ACHN (cell line): ENCODE data around the gene CD200.

Experiments used
- DNase-seq: peaks from one replicate; pipeline ENCODE4 v3.0.0-alpha.2; 2015
- in situ Hi-C: cut with HindIII; loops from 2 replicates; pipeline ENCODE4 v1.10.0; 2017; ENCODE audit warnings: low sequenced_read_pairs, low pct_ligation_motif_present, low pct_unique_long_range_greater_than_20kb

Gene CD200

GRCh38 chr3:112321867-112322652, 10.9 kb upstream of the CD200 start:
- in situ Hi-C loops: no loop called here
- DNase-seq: no peak

GRCh38 chr3:112327371-112327951, 5.5 kb upstream of the CD200 start:
- in situ Hi-C loops: no loop called here
- DNase-seq: peak; percentile 62

DNA sequence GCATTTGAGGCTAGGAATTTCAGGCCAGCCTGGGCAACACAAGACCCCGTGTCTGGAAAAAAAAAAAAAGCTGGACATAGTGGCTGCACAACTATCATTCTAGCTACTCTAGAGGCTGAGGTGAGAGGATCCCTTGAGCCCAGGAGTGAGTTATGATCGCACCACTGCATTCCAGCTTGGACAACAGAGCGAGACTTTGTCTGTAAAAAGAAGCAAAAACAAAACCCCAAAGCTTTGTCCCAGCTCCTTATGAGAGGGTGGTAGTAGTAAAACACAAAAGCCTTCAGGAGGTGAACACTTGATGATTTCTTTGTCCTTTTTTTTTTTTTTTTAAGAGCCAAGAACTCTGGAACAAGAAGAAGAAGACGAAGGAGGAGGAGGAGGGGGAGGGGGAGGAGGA, 1.1 kb upstream of the CD200 start:
- in situ Hi-C loops: no loop called here
- DNase-seq: no peak

DNA sequence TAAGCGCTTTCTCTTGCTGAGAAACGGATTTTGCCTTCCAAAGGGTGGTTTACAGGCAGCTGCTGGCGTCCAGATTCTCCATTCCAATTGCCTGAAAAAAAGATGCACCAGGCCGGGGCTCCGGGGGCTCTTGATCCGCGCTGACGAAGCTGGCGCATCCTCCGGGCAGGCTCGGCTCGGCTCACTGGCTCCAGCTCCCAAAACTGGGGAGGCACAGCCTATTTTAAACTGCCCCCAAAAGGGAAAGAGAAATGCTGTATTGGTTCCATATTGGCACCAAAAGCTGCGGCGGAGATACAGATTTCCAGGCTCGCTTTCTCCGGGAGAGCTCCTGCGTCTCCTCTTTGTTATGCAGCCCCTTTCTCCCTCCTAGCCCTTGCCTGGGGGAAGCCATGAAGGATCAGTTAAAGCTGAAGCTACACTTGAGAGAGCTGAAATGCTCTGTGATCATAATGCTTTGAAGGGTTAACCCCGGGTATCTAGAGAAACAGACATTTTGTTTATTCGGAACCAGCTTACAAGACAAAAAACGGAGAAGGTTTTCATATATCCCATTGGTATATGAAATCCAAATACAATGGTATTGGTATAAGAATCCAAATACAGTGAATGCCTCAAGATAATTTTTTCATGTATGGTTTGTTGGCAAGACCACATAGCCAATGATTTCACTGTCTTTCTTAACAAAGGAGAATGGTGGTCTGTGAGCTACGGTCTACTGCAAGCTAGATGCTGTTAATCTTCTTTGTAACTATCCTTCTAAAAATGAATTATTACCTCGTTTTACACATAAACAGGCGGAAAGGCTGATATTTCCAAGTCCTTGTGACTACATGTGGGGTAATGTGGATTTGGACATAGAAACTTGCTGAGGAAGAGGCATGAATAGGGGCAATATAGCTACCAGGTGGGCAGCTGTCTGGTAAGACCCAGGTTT, 693 bp downstream of the CD200 start:
- DNase-seq: no peak
- in situ Hi-C loops: no loop called here

DNA sequence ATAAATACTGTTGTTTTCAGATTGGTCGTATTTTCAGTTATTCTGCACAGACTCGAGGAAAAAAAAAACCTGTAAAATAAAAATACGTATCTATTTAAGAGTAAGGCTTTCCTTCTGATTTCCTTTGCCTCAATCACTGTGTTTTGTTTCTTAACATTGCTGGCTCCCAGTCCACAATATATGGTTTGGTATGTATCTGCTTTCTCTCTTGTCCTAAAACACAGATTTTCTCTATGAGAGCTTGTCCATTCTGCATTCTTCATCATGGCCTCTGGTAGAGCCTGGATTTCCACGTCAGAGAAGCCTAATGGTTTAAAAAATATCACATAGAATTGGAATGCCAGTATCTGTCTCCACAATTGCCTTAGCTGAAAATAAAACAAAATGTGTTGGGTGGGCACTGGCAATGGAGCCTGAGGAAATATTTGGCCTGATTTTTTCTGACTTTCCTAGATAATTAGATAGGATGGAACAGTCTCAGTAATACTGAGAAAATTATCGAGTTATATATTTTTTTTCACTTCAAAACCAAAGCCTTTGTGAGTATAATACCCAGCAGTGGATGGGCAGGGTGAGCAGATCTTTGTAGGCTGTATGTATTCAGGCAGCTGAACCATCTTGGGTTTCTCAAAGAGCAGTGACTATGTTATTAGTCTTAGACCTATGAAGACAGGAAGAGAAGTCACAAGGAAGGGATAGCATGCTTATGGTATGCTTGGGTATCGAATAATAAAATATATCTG, 1.9 kb downstream of the CD200 start:
- in situ Hi-C loops: no loop called here

DNA sequence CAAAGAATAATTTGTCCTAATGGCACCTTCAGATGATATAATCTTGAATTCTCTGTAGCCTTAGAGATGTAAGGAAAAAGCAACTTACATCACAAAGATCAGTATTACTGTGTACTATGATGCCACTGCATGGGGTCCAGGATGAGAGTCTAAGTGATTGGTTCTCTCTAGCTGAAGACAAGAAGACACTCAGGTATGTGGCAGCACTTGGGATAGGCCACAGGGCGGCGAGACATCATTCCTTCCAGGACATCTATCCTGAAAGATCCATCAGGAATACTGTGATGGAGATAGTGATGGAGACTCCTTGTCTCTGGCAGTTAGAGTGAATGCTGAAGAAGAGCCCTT, 2.5 kb downstream of the CD200 start:
- no peak for DNase-seq
- in situ Hi-C loops: no loop called here

More for the DNA sequence above, 1.9 kb downstream of the CD200 start:
- no peak for DNase-seq

DNA sequence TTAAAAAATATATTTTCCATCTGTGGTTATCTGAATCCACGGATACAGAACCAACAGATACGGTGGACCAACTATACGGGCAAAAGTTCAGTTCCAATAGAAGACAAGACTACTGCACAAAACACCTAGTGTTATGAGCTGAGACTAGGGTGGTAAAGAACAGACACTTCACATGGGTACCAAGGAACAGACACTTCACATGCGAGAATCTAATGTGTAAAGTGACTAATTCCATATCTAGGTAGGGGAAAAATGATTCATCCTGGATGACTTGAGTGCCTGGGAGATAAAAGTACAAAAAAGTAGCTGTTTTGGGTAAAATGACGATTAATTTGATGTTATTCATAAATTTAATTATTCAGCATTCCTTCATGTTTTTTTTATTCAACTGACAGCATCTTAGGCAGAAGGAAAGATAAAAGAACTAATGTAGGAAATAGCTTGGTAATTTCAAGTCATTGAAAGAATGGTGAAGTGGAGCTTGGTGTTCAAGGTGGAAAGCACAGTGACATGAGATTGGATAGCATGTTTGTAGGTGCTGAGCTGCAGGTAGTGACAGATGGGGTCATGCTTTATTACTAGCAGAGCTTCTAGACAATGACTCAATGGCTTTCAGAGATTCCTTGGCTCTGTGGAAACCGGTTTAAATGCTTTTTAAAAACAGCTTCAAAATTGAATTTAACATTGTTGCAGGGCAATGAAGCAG, 5.2 kb downstream of the CD200 start:
- no peak for DNase-seq
- in situ Hi-C loops: no loop called here

DNA sequence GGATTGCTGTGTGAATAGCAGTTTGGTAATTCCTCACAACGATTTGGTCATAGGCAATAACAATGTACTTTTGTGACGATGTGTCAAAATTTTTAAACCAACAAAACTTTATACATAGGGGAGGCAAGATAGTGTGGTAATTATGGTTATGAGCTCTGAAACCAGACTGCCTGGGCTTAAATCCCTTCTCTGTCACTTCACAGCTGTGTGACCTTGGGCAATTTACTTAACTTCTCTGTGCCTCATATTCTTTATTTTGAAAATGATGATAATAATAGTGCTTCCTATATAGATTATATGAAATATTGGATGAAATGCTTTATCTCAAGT, 5.7 kb downstream of the CD200 start:
- DNase-seq: no peak
- in situ Hi-C loops: no loop called here

- in situ Hi-C loops: no loop called here
- no peak for DNase-seq
Observed at GRCh38 chr3:112339134-112339533, 6.2 kb downstream of the CD200 start.

- DNase-seq: no peak
- in situ Hi-C loops: no loop called here
Observed at GRCh38 chr3:112339609-112340008, 6.7 kb downstream of the CD200 start.

DNA sequence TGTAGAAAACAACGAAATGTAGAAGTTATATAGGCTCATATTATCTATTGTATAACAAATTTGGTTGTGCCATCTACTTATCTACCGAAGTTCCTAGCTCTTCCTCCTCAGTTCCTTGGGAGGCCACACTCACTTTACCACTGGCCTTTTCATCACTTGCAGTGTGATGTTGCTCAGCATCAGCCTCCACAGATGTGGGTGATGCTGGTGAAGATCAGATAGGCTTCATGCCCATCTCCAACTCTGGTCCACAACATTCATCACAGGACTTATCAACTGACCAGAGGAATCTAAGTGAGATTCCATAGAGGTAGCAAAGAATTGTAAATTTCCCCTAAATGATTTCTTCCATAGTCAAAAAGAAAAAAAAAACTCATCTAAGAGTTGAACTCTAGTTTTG, 8.4 kb downstream of the CD200 start:
- DNase-seq: no peak
- in situ Hi-C loops: no loop called here

DNA sequence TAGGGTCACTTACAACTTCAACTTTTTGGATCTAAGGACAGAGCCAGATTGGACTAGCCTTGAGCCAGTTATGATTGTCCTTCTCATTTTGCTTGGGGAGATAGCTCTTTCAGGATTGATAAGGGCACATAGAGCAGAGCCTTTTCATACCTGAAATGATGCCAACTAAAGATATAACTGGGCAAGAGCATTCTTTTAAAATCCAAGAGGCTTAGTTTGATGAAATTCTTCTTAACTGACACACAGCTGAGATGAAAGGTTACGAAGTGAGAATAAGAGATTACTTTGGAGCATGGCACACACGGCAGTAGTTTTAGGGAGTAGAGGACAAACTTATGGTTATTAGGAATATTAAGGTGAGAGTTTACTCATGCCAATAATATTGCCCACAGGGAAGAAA, 12.7 kb downstream of the CD200 start:
- in situ Hi-C loops: no loop called here
- DNase-seq: no peak

- DNase-seq: no peak
- in situ Hi-C loops: no loop called here
Observed at GRCh38 chr3:112346491-112347122, 13.7 kb downstream of the CD200 start.

DNA sequence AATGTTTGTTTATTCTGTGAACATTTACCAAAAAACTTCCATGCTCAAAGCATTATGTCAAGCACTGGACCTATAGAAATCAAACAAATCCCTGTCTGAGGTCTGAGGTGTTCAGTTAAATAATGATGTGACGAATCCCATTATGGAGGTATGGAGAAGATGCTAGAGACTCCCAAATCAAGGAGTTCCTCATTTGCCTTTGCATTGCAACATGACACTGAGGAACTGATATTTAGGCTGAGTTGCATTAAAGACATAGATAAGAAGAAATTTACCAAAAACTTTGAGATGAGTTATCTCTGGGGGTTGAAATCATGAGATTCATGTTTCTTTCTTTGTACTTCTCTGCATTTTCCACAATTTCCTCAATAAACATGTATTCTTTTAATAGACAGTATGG, 16.0 kb downstream of the CD200 start:
- DNase-seq: no peak
- in situ Hi-C loops: no loop called here

DNA sequence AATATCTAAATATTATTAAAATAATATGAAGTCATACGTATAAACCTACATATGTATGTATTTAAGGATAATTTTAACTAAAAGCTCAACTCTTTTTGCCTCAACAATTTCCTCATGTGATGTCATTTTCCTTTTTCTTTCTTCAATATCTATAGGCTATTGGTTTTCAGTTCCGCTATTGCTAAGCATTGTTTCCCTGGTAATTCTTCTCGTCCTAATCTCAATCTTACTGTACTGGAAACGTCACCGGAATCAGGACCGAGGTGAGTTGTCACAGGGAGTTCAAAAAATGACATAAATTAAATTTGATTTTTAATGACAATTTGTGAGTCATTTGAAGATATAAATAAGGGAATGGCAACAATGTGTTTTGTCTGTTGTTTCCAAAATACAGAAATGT, 16.6 kb downstream of the CD200 start:
- DNase-seq: no peak
- in situ Hi-C loops: no loop called here

- in situ Hi-C loops: no loop called here
- no peak for DNase-seq
Observed at GRCh38 chr3:112350018-112350810, 17.3 kb downstream of the CD200 start.

DNA sequence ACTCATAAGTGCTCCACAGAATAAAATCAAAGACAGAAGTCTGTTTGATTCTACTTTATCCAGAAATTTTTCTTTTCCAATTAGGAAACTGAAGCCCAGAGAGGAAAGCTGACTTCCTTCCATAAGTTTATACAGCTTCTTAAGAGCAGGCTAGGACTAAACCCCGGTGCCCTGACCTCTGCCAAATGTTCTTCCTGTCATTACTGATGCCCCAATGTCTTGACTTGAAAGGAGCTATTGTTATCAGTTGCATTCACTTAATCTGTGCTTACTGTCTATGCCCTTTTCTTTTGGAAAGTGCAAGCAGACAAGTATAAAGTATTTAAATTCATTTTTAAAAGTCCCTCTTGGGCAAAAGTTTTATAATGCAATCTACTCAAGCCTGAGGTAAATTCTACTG, 18.1 kb downstream of the CD200 start:
- in situ Hi-C loops: no loop called here

More for the DNA sequence above, 18.1 kb downstream of the CD200 start:
- DNase-seq: no peak
